HepG2 (cell line): ENCODE results near the gene HCFC1R1. TPM values are rescaled to one million over a fixed set of nuclear protein-coding genes. Genes with fewer than 3 reads are reported as not detected.

Experiments used
- ONECUT2 ChIP-seq: sonication (generic); formaldehyde crosslinking; IDR thresholded peaks from 2 replicates; pipeline ENCODE4 v1.4.0; 2020; ENCODE audit warnings: missing genetic modification reagents
- PRDM10 ChIP-seq: sonication (generic); formaldehyde crosslinking; IDR thresholded peaks from 2 replicates; pipeline ENCODE4 v1.4.0; 2020; ENCODE audit warnings: low read depth, missing genetic modification reagents
- PRDM15 ChIP-seq: sonication (generic); formaldehyde crosslinking; IDR thresholded peaks from 2 replicates; pipeline ENCODE4 v1.4.0; 2020; ENCODE audit warnings: missing genetic modification reagents
- PREB ChIP-seq: sonication (generic); formaldehyde crosslinking; IDR thresholded peaks from 2 replicates; pipeline ENCODE4 v1.4.0; 2020; ENCODE audit warnings: missing genetic modification reagents
- PTBP1 ChIP-seq: fragments of 200-400 bp; formaldehyde crosslinking; IDR thresholded peaks from 2 replicates; pipeline ENCODE4 v1.6.1; 2018; ENCODE audit warnings: low read length, low read depth; ENCODE audit not compliant: poor library complexity, severe bottlenecking
- SAFB2 ChIP-seq: sonication (generic); formaldehyde crosslinking; IDR thresholded peaks from 2 replicates; pipeline ENCODE4 v1.5.1; 2020; ENCODE audit warnings: missing genetic modification reagents, low read depth, mild to moderate bottlenecking, borderline replicate concordance
- SYNCRIP ChIP-seq: fragments of 200-400 bp; formaldehyde crosslinking; IDR thresholded peaks from 2 replicates; pipeline ENCODE4 v1.6.1; 2018; ENCODE audit warnings: mild to moderate bottlenecking, low read depth, low read length; ENCODE audit not compliant: insufficient read depth
- TAF15 ChIP-seq: fragments of 200-400 bp; formaldehyde crosslinking; IDR thresholded peaks from one replicate; pipeline ENCODE4 v1.6.1; 2018; ENCODE audit warnings: mild to moderate bottlenecking, low read depth, low read length; ENCODE audit not compliant: poor library complexity, severe bottlenecking
- ZBTB21 ChIP-seq: sonication (generic); formaldehyde crosslinking; IDR thresholded peaks from 2 replicates; pipeline ENCODE4 v1.4.0; 2020; ENCODE audit warnings: missing genetic modification reagents
- ZBTB25 ChIP-seq: IDR thresholded peaks from 2 replicates; pipeline ENCODE4 v1.6.1; 2018; ENCODE audit warnings: missing genetic modification reagents
- ZNF230 ChIP-seq: sonication (generic); formaldehyde crosslinking; IDR thresholded peaks from 2 replicates; pipeline ENCODE4 v1.4.0; 2020; ENCODE audit warnings: mild to moderate bottlenecking, missing genetic modification reagents
- ZNF281 ChIP-seq: sonication (generic); formaldehyde crosslinking; IDR thresholded peaks from 2 replicates; pipeline ENCODE4 v1.4.0; 2020; ENCODE audit warnings: missing genetic modification reagents, borderline replicate concordance
- ZNF329 ChIP-seq: sonication (generic); formaldehyde crosslinking; IDR thresholded peaks from 2 replicates; pipeline ENCODE4 v1.9.0; 2021; ENCODE audit warnings: low read depth, mild to moderate bottlenecking, missing genetic modification reagents
- ZNF431 ChIP-seq: sonication (generic); formaldehyde crosslinking; IDR thresholded peaks from 2 replicates; pipeline ENCODE4 v1.9.0; 2022; ENCODE audit warnings: missing genetic modification reagents, low read depth, mild to moderate bottlenecking, borderline replicate concordance
- polyA plus RNA-seq, 8 experiments: library from polyadenylated mRNA; depleted of rRNA in 3 of 8; stranded (reverse) in 7 of 8; unstranded in 1 of 8; fragments of >200 nt; fragmentation: Illumina TruSeq in 4 of 8; extraction: Trizol in 4 of 8; gene quantifications; 2 replicates each; pipeline versions ENCODE4 v1.2.1 to v1.2.3, GENCODE V29; 2011 to 2016; ENCODE audit warnings: low read depth in 4 of 8, missing spikeins in 1 of 8, mixed read lengths in 1 of 8; ENCODE audit not compliant: insufficient read depth in 1 of 8
- total RNA-seq, 5 experiments: library from RNA; depleted of rRNA; stranded (reverse); fragments of >200 nt; fragmentation: Illumina TruSeq; extraction: Trizol; gene quantifications; 2 replicates each; pipeline ENCODE4 v1.2.3, GENCODE V29; 2016; ENCODE audit warnings: low read depth in 1 of 5

Gene HCFC1R1
- total and polyA plus RNA-seq, 2 of the 13 experiments (the other 11 are each of a cell fraction or from before 2014, with no cell fraction given), result 13.8 to 16.1 TPM

GRCh38 chr16:2980227-2981176 is 43.2 kb downstream of the HCFC1R1 start, which contains the start of gene PKMYT1 (continued):
- TF ChIP-seq ZNF329 (CRISPR knock-in tag) (no peak), ZNF431 (peak; percentile 21; the same call in 1 of the 2 replicates), ONECUT2 (CRISPR knock-in tag) (no peak), ZNF281 (CRISPR knock-in tag) (no peak), ZBTB21 (CRISPR knock-in tag) (no peak), TAF15 (no peak), PRDM15 (CRISPR knock-in tag) (0 out of 2 replicates have a peak, but pooled peaks have one; percentile 32), ZBTB25 (CRISPR knock-in tag) (no peak), PREB (no peak), SYNCRIP (no peak), SAFB2 (CRISPR knock-in tag) (peak; percentile 33; the same call in 1 of the 2 replicates), ZNF230 (CRISPR knock-in tag) (no peak), PRDM10 (CRISPR knock-in tag) (no peak), PTBP1 (peak; percentile 87)
